Activated gamma-delta T cell treated with Interleukin-2 at 50 U/mL for 16 hours (primary cell): ENCODE results near the gene UTP4.
A peak's percentile ranks its signal among the peaks of the same experiment; 100 is the strongest.
"Not testable (repeated sequence)": the region's sequence is repeated elsewhere in the genome, so short reads cannot be mapped to it uniquely, and the experiment has no call there.

ENCODE experiments used
- DNase-seq: peaks from one replicate; pipeline ENCODE4 v3.0.0-alpha.2; 2020

The UTP4 gene

GRCh38 chr16:69111216-69111875 is 21.1 kb upstream of the UTP4 start:
- no peak for DNase-seq

DNA sequence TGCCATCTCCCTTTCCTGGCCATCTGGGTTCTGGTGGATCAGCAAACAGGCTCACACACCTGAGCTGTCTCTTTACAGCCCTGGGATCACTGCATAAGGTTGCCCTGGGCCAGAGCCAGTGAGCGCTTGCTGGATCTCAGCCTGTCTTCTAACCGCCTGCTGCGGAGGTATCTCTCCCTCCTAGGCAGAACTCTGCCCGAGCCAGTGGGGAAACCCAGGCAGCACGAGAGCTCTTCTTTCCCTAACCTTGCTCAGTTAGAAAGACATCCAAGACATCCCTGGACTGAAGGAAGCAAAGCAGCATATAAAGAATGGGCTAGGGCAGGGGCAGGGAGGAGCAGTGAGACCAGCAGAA is 20.6 kb upstream of the UTP4 start:
- no peak for DNase-seq

- DNase-seq = peak; percentile 38
These were observed 19.9 kb upstream of the UTP4 start for GRCh38 chr16:69112285-69113129.

DNA sequence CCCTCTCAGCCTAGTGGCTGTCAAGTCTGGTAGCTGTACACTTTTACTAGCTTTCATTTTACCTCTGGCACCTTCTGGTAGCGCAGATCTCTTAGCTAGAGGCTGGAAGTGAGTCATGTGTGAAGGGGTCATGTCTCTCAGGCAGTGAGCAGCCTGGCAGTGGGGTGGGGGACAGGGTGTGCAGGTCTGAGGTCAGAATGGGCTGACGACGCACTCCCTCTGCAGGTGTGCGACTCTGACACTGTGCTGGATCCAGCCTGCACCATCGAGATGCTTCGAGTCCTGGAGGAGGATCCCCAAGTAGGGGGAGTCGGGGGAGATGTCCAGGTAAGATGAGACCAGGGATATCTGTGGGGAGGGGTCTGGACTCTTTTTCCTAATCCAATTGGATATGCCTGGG is 19.2 kb upstream of the UTP4 start:
- DNase-seq = no peak

DNA sequence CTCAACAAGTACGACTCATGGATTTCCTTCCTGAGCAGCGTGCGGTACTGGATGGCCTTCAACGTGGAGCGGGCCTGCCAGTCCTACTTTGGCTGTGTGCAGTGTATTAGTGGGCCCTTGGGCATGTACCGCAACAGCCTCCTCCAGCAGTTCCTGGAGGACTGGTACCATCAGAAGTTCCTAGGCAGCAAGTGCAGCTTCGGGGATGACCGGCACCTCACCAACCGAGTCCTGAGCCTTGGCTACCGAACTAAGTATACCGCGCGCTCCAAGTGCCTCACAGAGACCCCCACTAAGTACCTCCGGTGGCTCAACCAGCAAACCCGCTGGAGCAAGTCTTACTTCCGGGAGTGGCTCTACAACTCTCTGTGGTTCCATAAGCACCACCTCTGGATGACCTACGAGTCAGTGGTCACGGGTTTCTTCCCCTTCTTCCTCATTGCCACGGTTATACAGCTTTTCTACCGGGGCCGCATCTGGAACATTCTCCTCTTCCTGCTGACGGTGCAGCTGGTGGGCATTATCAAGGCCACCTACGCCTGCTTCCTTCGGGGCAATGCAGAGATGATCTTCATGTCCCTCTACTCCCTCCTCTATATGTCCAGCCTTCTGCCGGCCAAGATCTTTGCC is 18.0 kb upstream of the UTP4 start:
- no peak for DNase-seq

DNA sequence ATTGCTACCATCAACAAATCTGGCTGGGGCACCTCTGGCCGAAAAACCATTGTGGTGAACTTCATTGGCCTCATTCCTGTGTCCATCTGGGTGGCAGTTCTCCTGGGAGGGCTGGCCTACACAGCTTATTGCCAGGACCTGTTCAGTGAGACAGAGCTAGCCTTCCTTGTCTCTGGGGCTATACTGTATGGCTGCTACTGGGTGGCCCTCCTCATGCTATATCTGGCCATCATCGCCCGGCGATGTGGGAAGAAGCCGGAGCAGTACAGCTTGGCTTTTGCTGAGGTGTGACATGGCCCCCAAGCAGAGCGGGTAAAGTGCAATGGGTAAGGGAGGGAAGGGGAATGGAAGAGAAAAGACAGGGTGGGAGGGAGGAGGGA is 17.5 kb upstream of the UTP4 start:
- no peak for DNase-seq

- no peak for DNase-seq
These were observed 17.1 kb upstream of the UTP4 start for GRCh38 chr16:69115361-69115760.

DNA sequence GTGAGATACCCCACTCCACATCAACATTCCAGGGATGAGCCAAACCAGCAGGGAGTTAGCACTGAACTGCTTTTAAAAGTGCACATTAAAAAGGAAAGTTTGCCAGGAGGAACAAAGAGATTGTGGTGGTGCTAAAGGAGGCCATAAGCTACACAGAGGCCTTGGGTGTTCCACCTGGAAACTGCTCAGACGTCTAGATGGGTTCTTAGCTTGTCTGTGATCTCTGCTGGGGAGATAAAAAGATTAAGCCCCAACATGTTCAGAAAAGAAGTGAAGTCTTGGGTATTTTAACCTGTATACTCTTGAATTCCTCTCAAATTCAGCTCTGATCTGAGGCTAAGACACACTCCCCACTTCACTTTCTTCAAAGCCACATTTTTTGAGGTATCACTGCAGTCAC is 16.6 kb upstream of the UTP4 start:
- DNase-seq = no peak

GRCh38 chr16:69116256-69116875 is 16.1 kb upstream of the UTP4 start:
- DNase-seq = no peak

DNA sequence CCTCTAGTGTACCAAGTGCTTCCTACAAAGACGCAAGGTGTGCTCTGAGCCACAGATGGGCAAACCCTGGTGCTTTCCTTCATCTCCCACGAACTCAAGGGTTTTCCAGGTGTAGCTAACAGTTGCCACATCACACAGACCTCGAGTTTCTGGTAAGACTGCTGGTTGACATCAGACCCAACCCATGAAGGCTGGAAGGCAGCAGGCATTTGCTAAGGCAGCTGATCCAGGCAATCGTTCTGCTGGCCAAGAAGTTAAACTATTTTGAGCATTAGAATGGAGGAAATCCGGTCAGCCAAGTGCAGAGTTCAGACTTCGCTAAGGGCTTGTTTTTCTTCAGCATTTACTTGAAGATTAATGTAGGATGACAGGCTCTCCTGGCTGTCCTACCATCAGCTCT is 15.5 kb upstream of the UTP4 start:
- no peak for DNase-seq

DNA sequence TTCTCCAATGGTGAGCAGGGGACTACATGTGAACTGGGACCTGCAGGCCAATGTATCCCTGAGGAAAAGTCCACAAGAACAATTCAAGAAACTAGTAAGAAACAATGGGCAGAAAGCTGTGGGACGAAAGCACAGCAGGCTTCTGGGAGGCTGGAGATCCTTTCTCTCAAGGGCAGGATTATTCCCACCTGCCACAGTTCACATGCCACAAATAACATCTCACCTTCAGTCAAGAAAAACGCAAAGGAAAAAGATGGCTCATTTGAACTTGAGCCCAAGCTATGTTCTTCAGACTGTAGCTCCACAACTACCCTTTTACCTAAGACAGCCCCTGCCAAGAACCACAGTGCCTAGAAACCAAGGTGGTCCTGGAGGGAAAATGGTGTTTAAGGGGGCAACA is 14.0 kb upstream of the UTP4 start:
- no peak for DNase-seq

- DNase-seq = no peak
These were observed 13.5 kb upstream of the UTP4 start for GRCh38 chr16:69118994-69119393.

DNA sequence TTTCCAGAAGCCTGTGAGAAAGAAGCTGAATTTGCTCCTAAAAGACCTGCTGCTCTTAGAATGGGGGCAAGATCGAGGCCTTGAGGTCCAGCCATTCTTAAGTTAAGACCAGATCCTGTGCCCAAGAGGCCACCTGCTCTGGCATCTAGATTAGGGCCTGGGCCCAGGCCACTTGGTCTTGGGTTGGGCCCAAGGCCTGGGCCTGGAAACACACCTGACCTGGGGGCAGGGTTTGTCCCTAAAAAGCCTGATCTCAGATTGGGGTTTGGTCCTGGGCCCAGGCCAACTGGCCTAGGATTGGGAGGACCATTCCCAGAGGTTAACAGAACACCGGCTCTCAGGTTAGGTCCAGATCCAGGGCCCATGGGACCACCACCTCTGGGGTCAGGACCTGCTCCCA is 12.9 kb upstream of the UTP4 start:
- no peak for DNase-seq

DNA sequence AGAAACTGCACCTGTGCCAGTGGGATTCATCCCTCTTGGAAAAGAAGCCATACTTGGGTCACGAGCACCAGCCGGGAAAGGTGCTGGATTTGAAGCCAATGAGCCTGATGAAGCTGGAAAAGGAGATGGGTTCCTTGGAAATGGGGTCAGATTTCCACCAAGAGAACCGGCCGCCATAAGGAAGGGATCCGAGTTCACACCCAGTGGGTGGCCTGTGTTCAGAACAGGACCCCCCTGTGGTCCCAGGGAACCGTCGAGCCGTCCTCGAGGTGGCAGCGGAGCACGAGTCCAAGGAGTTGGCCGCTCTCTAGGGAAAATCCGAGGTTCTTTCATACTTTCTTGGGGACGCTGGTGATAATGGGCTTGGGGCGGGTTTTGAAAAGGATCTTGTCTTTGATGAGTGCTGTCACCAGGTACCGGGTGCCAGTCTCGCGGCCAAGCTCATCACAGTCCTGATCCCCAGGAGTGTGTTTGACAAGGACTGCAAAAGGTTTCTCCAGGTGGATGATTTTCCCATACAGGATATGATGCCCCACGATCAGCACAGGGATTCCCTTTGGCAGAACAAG is 12.3 kb upstream of the UTP4 start:
- DNase-seq = no peak

DNA sequence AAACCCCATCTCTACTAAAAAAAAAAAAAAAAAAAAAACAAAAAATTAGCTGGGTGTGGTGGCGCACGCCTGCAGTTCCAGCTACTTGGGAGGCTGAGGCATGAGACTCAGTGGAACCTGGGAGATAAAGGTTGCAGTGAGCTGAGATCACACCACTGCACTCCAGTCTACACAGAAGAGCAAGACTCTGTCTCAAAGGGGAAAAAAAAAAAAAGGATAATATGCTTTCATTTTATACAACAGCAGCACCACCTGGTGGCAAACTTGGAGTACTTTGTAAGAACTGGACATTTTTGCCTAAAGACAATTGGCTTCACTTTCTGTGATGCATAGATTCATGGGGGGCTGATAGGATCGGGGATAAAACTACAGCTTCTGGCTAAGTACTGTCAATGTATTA is 8.5 kb upstream of the UTP4 start:
- peak; percentile 67 for DNase-seq

- DNase-seq = not testable (repeated sequence)
These were observed 8.0 kb upstream of the UTP4 start for GRCh38 chr16:69124406-69124805.

GRCh38 chr16:69124961-69125360 is 7.5 kb upstream of the UTP4 start:
- DNase-seq = not testable (repeated sequence)

- DNase-seq = no peak
These were observed 6.2 kb upstream of the UTP4 start for GRCh38 chr16:69126221-69126620.

GRCh38 chr16:69126801-69127200 is 5.6 kb upstream of the UTP4 start:
- not testable (repeated sequence) for DNase-seq

- no peak for DNase-seq
These were observed 4.4 kb upstream of the UTP4 start for GRCh38 chr16:69127966-69128510.

- no peak for DNase-seq
These were observed 2.0 kb upstream of the UTP4 start for GRCh38 chr16:69130461-69130860.

DNA sequence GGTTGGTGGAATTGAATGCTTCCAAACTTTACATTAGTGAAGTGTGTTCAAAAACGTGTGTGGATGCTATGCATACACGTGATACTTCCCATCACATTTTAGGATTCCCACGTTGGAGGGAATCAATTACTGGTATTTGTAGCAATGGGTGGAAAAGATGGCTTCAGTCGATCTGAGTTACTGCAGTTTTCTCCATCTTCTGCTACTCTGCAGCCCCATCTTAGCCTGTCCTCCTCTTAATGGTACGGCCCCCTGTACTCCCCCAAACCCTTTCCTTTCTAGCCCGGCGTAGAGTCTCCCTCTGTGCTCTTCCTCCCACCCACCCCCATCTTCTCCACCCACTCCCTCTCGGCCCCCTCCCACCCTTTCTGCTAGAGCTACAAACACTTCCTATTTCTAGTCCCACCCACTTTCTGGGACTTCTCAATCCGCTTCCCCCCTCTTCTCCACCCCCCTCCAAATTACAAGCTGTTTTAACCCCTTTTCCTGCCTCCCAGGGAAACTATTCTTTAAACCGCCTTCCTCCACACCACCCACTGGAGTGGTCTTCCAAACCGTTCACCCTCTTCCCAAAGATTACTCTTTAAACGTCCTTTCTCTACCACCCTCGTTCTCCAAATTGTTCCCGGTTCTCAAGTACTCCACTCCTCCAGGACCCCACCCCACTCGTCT is 1.1 kb upstream of the UTP4 start:
- no peak for DNase-seq
